ENCODE data around the gene NSRP1. TPM values are rescaled to one million over a fixed set of nuclear protein-coding genes. Genes with fewer than 3 reads are reported as not detected.
"Not testable (repeated sequence)": the region's sequence is repeated elsewhere in the genome, so short reads cannot be mapped to it uniquely, and the experiment has no call there.

Gene NSRP1
- total RNA-seq, 1 donor from 2014 or later = 10.6 TPM

- no peak for DNase-seq
Observed at GRCh38 chr17:30124273-30124796, 7.7 kb downstream of the NSRP1 start.

- no peak for DNase-seq
Observed at GRCh38 chr17:30130121-30130520, 13.5 kb downstream of the NSRP1 start.

GRCh38 chr17:30132615-30133014 lies 16.0 kb downstream of the NSRP1 start:
- no peak for DNase-seq

GRCh38 chr17:30133197-30133596 lies 16.6 kb downstream of the NSRP1 start:
- DNase-seq = no peak

DNA sequence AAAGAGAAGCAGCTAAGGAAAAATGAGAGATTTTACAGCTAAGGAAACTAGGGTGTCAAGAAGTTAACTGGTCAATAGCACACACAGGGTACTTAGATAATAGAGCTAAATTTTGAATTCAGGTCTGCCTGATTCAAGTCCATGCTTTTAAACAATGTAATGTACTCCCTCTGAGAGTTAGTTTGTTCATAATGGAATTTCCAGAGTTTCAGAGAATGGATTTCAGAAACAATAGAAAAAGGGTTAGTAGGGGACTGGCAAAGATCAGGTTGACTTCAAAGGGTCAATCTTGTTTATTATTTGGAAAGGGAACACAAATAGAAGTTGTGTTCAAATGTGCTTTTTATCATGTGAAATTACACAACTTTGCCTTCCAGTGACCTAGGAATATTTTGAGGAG lies 17.9 kb downstream of the NSRP1 start:
- DNase-seq = peak; percentile 17

DNA sequence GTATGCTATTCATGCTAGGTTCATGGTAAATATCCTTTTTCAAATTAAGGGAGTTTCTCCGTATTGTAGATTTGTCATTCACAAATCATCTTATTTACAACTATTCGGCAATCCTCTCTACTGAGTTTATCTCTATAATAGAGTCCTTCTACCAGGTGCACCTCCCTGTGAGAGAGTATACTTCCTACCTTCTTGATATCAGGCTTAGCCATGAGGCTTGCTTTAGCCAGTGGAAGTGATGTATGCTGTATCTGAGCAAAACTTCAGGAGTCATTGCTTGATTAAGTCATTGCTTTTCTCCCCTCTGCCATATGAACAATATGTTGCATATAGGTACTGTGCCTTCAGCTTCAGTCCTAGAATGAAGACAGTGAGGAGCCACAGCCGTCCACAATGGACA lies 20.5 kb downstream of the NSRP1 start:
- DNase-seq = no peak

DNA sequence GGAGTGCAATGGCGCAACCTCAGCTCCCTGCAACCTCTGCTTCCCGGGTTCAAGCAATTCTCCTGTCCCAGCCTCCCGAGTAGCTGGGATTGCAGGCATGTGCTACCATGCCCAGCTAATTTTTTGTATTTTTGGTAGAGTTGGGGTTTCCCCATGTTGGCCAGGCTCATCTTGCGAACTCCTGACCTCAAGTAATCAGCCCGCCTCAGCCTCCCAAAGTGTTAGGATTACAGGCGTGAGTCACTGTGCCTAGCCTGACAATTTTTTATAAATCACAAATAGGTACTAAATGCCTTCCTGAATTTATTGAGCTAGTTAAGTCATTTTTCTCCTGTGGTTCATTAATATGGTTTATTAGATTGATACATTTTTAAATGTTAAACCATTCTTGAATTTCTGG lies 31.2 kb downstream of the NSRP1 start:
- not testable (repeated sequence) for DNase-seq

GRCh38 chr17:30148376-30148775 lies 31.8 kb downstream of the NSRP1 start:
- DNase-seq = no peak

- no peak for DNase-seq
Observed at GRCh38 chr17:30151471-30151870, 34.9 kb downstream of the NSRP1 start.

- no peak for DNase-seq
Observed at GRCh38 chr17:30153463-30153862, 36.8 kb downstream of the NSRP1 start.

DNA sequence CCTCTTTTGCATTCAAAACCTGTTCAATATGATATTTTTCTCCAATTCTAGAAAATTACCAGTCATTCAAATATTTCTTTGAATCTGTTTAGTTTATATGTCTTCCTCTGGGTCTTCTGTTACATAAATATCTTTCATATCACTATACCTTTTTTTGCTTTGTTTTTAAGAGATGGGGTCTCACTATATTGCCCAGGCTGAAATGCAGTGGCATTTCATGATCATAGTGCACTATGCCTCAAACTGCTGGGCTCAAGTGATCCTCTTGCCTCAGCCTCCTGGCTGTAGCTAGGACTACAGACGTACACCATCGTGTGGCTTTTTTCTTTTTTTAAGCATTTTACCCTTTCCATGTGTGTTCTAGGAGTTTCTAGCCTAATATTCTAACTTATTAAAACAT lies 38.8 kb downstream of the NSRP1 start:
- no peak for DNase-seq

DNA sequence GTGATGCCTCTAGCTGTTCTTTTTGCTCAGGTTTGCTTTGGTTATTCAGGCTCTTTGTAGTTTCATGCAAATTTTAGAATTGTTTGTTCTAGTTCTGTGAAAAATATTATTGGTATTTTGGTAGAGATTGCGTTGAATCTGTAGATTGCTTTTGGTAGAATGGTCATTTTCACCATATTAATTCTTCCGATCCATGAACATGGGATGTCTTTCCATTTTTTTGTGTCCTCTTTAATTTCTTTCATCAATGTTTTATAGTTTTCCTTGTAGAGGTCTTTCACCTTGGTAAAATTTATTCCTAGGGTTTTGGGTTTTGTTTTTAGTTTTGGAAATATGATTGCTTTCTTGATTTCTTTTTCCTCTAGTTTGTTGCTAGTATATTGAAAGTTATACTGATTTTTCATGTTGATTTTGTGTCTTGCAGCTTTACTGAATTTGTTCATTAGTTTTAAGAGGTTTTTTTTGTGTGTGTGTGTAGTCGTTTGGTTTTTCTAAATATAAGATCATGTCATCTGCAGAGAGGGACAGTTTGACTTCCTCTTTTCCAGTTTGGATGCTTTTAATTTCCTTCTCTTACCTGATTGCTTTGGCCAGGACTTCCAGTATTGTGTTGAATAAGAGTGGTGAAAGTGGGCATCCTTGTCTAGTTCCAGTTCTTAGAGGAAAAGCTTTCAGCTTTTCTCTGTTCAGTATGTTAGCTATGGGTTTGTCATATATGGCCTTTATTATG lies 42.4 kb downstream of the NSRP1 start:
- DNase-seq = no peak

GRCh38 chr17:30160419-30161172 lies 44.0 kb downstream of the NSRP1 start:
- no peak for DNase-seq

DNA sequence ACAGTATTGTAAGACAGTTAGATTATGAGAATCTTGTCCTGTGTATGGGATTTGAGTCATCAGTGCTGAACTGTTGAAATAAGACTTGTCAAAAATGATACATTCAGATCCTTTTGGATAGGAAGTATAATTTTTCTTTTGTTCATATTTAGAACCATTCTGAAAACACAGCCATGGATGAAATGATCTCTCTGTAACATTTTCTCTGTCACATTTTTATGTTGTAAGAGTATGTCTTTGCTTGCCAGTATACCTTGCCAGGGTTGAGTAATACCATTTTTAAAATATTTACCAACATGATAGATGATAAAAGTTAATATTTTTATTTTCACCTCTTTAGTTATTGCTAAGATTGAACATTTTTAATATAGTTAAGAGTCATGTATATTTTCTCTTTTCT lies 45.0 kb downstream of the NSRP1 start:
- DNase-seq = no peak

- no peak for DNase-seq
Observed at GRCh38 chr17:30164531-30164930, 47.9 kb downstream of the NSRP1 start.

DNA sequence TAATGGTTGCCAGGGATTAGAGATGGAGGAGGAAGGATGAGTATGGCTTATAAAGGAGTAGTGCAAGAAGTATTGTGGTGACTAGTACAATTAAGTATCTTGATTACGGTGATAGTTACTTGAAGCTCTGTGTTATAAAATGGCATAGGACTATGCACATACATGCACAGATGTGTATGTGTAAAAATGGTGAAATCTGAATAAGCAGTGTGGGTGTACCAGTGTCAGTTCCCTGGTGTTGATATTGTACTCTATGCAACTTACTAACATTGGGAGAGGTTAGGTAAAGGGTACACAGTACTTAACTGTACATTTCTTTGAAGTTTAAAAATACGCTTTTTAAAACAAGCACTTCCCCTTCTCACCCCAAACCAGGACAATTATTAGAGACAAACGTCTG lies 48.5 kb downstream of the NSRP1 start:
- DNase-seq = no peak

DNA sequence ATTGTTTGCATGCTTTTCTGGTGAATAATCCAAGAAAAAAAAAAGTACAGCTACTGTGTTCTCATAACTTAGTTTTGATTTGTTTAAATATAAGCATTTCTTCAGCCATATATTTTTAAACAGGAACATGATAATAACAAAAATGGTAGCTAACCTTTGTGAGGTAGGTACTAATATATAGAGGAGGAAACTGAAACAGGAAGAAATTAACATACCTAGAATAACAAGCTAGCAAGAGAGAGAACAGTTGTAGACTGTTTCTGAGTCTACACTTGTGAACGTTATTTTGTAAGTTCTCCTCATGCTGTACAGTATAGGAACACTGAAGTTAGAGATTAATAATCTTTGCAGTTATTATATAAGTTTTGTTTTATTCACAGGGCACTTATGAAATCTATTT lies 49.3 kb downstream of the NSRP1 start:
- no peak for DNase-seq

DNA sequence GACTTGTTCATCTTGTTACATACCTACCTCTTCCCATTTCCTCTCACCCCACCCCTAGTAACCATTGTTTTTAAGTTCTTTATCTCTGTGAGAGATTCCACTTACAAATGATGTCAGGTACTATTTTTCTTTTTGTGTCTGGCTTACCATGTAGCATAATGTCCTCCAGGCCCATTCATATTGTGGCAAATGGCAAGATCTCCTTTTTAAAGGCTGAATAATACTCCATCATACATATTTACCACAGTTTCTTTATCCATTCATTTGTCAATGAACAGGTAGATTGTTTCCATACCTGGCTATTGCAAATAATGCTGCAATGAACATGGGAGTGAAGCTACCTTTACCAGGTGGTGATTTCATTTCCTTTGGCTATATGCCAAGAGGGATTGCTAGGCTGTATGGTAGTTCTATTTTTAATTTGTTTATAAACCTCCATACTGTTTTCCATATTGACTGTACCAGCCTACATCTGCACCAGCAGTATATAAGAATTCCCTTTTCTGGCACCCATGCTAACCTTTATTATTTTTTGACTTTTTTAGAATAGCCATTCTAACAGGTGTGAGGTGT lies 53.9 kb downstream of the NSRP1 start:
- no peak for DNase-seq

DNA sequence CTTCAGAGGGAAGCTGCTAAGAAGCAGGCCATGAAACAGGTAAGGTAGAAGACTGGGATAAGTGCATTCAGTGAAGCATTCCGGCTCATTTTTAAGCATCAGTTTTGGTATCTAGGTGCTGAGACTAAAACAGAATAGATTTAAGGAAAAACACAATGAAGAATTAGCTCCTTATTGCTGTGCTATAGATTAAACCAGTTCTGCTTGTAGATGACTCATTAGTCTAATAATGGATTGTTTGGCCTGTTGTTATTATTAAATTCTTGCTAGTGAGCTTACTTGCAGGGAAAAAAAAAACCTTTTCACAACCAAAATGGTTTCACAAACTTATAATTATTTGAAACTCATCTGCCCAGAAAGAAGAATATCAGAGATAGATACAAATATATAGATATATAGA lies 55.9 kb downstream of the NSRP1 start:
- no peak for DNase-seq

GRCh38 chr17:30173649-30174048 lies 57.0 kb downstream of the NSRP1 start:
- no peak for DNase-seq

GRCh38 chr17:30174556-30174955 lies 57.9 kb downstream of the NSRP1 start:
- DNase-seq = no peak

DNA sequence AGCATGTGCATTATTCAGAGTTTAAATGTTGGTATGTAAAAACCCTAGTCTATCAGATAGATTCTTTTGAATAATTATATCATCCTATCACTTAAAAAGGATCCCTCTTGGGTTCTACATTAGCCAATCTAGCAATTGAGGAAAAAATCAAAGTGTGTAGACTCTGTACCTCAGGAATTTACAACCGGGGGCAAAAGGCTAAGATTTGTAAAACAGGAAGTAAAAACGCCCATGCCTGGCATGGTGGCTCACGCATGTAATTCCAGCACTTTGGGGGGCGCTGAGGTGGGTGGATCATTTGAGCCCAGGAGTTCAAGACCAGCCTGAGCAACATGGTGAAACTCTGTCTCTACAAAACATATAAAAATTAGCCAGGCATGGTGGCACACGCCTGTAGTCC lies 60.2 kb downstream of the NSRP1 start:
- DNase-seq = no peak

DNA sequence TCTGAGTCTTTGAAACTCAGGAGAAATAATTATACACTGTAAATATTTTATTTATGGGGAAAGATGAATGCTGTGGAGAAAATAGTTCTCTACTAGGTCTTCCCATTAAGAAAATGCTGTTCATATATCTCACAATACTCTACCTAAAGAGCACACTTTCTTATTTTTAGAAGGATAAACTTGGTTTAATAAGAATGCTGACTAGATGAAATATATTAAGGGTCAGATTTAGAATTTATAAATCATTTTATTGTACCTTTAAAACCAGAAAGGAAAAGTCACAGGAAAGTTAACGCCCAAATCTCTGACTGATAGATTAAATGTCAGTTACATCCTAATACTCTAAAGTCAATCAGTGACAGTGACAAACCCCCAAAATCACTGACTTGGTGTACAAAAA lies 70.1 kb downstream of the NSRP1 start:
- no peak for DNase-seq

DNA sequence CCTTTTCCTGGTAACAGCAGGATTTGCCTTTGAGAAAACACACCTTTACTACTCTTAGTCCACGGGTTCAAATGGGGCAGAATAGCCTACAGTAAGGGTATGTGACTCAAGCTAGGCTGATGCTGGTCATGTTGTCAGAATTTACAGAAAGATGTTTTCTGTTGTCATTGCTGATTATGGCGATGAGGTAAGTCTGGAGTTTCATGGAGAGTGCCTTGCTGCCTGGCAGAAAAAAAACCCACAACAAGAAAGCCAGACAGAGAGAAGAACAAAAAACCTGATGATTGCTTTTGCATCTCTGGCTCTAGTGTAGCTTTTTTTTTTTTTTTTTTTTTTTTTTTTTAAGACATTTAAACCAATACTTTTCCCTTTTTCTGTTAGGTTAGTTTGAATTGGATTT lies 71.0 kb downstream of the NSRP1 start:
- DNase-seq = no peak
